HG03457 (cell line): Measurements from ENCODE around the gene CFAP20DC.
A peak's percentile ranks its signal among the peaks of the same experiment; 100 is the strongest.
"Not testable (repeated sequence)": the region's sequence is repeated elsewhere in the genome, so short reads cannot be mapped to it uniquely, and the experiment has no call there.

ENCODE experiments used
- ATAC-seq: cut with Tn5 transposase; IDR thresholded peaks from one replicate; pipeline ENCODE4 v1.9.1; 2021; ENCODE audit warnings: moderate number of reproducible peaks; ENCODE audit not compliant: unreplicated experiment

CFAP20DC gene

GRCh38 chr3:58706395-58707167, 343.2 kb downstream of the CFAP20DC start:
- no peak for ATAC-seq

GRCh38 chr3:58704745-58705144, 345.1 kb downstream of the CFAP20DC start:
- ATAC-seq: no peak

GRCh38 chr3:58704304-58704703, 345.5 kb downstream of the CFAP20DC start:
- ATAC-seq: not testable (repeated sequence)

DNA sequence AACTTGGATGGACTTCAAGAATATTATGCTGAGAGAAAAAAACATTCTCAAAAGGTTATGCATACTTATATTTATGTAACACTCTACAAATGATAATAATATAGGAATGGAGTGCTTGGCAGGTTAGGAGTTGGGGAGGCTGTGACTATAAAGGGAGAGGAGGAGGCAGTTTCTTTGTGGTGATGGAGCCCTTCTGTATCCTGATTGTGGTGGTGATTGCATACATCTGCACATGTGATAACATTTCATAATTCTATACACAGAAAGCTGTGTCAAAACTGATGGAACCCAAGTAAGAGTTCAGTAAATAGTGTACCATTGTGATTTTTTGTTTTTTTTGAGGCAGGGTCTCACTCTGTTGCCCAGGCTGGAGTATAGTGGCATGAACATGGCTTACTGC, 351.6 kb downstream of the CFAP20DC start:
- no peak for ATAC-seq

GRCh38 chr3:58697561-58697960, 352.3 kb downstream of the CFAP20DC start:
- peak; percentile 42 for ATAC-seq

DNA sequence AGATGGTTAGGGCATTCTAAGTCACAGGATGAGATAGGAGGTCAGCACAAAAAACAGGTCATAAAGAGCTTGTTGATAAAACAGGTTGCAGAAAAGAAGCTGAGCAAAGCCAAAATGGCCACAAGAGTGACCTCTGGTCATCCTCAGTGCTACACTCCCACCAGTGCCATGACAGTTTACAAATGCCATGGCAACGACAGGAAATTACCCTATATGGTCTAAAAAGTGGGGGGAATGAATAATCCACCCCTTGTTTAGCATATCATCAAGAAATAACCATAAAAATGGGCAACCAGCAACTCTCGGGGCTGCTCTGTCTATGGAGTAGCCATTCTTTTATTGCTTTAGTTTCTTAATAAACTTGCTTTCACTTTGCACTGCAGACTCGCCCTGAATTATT, 353.0 kb downstream of the CFAP20DC start:
- not testable (repeated sequence) for ATAC-seq

GRCh38 chr3:58696093-58696492, 353.7 kb downstream of the CFAP20DC start:
- no peak for ATAC-seq

GRCh38 chr3:58695284-58695683, 354.5 kb downstream of the CFAP20DC start:
- ATAC-seq: not testable (repeated sequence)

- peak; percentile 59 for ATAC-seq
These were observed 355.6 kb downstream of the CFAP20DC start for GRCh38 chr3:58693940-58694850.

DNA sequence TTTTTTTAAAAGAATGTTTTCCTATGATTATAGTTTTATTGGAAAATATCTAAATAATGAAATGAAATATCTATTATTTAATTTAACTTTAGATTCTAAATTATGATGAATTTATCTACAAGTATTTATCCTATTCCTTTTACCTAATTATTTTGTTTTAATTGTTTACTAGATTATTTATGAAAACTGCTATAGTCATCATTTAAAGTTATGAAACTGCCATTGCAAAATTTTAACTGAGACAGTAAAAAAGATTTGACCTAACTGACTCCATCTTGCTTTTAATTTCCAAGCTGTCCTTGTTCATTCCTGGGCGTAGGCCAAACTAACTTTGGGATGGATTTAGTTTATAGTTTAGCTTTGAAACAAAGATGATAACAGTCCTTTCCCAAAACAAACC, 357.3 kb downstream of the CFAP20DC start:
- ATAC-seq: no peak
